GM18868 (cell line): ENCODE measurements around the gene EMILIN1.

ENCODE experiments used
- ATAC-seq: cut with Tn5 transposase; IDR thresholded peaks from one replicate; pipeline ENCODE4 v1.9.1; 2021; ENCODE audit warnings: mild to moderate bottlenecking, moderate library complexity; ENCODE audit not compliant: unreplicated experiment

EMILIN1 gene

GRCh38 chr2:27078267-27079194 lies at the start of gene EMILIN1:
Gene EMILIN1 (plus strand): TSS chr2:27078615. CDS start chr2:27079066, 451 bp downstream.
- ATAC-seq: no peak

- ATAC-seq: no peak
These were observed 49.4 kb upstream of the EMILIN1 start for GRCh38 chr2:27029051-27029450.

DNA sequence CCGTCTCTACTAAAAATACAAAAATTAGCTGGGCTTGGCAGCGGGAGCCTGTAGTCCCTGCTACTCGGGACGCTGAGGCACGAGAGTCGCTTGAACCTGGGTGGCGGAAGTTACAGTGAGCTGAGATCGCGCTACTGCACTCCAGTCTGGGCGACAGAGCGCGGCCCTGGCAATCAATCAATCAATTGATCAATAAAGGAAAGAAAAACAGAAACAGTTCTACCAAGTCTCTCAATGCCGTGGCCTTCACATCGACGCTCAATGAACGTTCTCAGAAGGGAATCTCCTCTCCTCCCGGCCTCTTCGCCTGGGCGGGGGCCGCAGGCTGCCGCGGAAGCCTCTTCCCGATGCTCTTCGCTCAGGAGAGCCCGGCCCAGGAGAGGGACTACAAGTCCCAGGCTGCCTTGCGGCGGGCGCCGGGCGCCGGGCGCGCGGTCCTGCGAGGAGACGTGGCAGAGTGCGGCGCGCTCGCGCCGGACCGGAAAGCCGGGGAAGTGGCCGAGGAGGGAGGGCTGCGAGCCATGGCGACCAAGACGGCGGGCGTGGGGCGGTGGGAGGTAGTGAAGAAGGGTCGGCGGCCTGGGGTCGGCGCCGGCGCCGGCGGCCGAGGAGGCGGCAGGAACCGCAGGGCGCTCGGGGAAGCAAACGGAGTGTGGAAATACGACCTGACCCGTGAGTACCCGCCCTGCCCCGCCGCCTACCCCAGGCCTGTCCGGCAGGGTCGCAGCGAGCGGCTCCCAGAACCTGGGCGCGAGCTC lies 45.7 kb upstream of the EMILIN1 start, which contains the start of gene TMEM214:
TMEM214 (plus strand) TSS at position 471 of the 758 bp plus-strand sequence; CDS start at position 522, 51 bp downstream.
- peak; percentile 96 for ATAC-seq

DNA sequence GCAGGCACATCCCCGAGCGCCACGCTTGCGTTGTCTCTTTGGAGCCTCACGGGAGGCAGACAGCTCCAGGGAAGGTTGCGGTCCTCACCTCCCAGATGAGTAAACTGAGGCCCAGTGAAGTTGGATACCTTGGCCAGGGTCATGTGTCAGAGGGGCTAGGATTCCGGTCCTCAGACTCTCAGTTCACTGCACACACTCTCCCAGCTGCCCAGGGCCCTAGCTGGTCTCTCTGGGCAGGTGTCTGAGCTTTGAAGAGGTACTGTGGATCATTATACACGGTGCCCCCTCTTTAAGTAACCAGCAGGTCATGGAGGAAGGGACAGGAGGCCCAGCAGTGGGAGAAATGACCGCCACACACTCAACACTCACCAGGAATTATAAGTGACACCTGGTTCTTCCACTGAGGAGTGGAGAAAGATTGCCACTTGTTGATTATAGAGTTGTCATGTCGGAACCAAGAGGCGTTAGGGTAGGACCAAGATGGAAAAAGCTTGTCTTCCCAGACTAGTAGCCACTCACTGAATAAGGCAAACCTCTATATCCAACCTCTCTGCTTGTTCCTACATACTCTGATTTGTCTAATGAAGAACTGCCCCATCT lies 45.1 kb upstream of the EMILIN1 start:
- ATAC-seq: no peak

GRCh38 chr2:27038012-27038411 lies 40.4 kb upstream of the EMILIN1 start:
- ATAC-seq: no peak

DNA sequence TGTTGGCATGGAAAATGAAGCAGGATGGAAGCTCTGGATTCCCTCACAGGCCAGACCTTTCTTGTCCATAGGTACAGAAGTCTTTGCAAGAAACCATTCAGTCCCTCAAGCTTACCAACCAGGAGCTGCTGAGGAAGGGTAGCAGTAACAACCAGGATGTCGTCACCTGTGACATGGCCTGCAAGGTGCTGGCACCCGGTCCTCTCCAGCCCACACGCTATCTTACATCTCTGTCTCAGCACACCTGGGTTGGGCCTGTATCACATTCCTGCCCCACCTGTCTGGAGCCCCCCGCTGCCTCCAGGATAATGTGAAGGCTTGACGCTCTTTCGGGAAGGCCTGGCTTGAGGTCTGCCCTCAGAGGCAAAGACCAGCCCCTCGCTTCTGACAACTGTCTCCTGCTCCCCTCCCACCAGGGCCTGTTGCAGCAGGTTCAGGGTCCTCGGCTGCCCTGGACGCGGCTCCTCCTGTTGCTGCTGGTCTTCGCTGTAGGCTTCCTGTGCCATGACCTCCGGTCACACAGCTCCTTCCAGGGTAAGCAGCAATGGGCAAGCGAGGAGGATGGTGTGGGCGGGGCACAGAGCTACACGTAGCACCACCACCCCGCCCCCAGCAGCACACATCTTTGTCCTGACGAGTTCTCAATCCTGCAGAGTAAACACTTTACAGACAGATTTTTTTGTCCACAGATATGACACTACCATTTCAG lies 39.6 kb upstream of the EMILIN1 start:
- ATAC-seq: no peak

- ATAC-seq: no peak
These were observed 39.0 kb upstream of the EMILIN1 start for GRCh38 chr2:27039426-27039825.

DNA sequence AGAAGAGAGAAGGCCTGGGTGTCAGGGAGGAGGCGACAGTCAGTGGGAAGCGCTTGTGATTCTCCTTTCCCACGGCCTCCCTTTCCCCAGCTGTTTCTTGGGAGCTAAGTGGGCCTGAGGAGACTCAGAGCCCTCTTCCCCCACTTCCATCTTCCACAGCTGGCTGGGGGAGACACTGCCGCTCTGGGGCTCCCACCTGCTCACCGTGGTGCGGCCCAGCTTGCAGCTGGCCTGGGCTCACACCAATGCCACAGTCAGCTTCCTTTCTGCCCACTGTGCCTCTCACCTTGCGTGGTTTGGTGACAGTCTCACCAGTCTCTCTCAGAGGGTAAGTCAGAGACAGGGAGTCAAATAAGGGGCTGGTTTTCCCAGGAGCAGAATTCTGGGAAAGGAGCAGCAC lies 38.5 kb upstream of the EMILIN1 start:
- ATAC-seq: no peak

GRCh38 chr2:27040282-27040681 lies 38.1 kb upstream of the EMILIN1 start:
- ATAC-seq: no peak

- peak; percentile 42 for ATAC-seq
These were observed 36.7 kb upstream of the EMILIN1 start for GRCh38 chr2:27041752-27042151.

- peak; percentile 85 for ATAC-seq
These were observed 36.2 kb upstream of the EMILIN1 start for GRCh38 chr2:27042159-27042661.

DNA sequence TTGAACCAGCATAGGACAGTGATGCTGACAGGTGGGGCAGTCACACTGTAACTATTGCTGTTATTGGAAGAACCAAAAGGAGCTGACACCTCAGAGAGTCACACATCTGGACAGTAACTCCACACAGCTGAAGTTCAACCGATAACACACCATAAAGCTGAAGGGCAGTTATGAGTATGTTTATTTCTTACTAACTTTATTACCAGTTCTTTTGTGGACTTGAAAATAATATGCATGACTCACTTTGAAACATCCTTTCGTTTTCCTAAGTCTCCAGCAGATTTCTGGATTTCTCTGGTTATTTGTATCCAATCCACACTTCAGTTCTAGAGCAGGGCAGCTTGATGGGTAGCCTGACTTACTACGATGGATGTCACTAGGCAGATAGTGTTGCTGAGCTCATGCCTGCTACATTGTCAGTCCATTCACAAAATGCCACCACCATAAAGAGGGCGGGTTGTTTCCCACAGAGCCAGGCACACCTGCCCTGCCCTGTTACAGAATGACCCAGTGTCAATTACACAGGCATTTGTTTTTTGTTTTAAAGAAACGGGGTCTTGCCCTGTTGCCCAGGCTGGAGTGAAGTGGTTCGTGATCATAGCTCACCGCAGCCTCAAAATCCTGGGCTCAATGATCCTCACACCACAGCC lies 35.3 kb upstream of the EMILIN1 start:
- no peak for ATAC-seq

GRCh38 chr2:27049422-27050280 lies 28.8 kb upstream of the EMILIN1 start:
- ATAC-seq: peak; percentile 30

GRCh38 chr2:27050281-27050995 lies 28.0 kb upstream of the EMILIN1 start:
- ATAC-seq: peak; percentile 50

GRCh38 chr2:27050996-27051901 lies 27.2 kb upstream of the EMILIN1 start, which contains the start of gene AGBL5:
Gene AGBL5 (plus strand): TSS chr2:27051668. CDS start chr2:27052959, 1,291 bp downstream.
- peak; percentile 67 for ATAC-seq

DNA sequence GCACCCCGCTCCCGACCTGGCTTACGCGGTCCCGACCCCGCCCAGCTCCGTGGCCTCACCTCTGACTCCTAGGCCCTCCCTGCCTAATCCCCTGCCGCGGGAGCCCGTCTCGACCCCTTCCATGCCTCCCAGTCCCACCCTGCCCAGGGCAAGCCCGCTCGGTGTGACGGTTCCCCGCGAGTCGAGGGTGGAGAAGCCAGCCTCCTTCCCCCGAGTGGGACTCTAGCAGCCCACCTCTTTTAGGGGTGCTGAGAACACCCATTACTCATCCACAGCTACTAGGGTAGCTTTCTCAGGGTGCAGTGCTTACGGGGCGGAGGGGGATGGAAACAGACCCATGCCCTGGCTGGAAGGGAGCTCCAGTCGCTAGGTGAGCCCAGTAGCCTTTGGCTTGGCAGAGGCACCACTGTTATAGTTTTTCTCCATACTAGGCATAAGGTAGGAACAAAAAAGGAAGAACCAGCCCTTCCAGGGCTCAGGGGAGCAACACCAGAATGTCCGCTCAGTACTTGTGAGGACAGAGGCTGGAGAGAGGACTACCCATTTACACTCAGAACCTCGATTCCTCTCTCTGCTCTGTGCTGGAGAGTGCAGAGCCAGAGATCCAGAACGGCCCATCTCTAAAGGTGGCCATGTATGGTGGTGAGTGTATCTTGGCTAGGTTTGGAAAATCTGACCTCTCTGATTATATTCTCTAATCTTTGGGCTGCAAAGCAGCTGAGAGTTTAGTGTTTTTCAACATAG lies 26.3 kb upstream of the EMILIN1 start:
- ATAC-seq: no peak

- ATAC-seq: no peak
These were observed 25.1 kb upstream of the EMILIN1 start for GRCh38 chr2:27053321-27053720.
